A549 (cell line): ENCODE measurements around the gene ACSF3. TPM values are rescaled to one million over a fixed set of nuclear protein-coding genes. Genes with fewer than 3 reads are reported as not detected.
A peak's percentile ranks its signal among the peaks of the same experiment; 100 is the strongest.

Experiments used
- ATAC-seq, 2 experiments: fragments of 200-7000 bp in 1 of 2; fragments of >200 bp in 1 of 2; cut with Nextera tagmentation in 1 of 2; cut with Tn5 transposase in 1 of 2; 3 replicates each; pipeline versions ENCODE4 v1.8.0 to v1.9.1; 2018 to 2020; ENCODE audit warnings: mild to moderate bottlenecking in 1 of 2, moderate library complexity in 1 of 2
- CTCF ChIA-PET: fragments of 300-600 bp; sonication (Branson Sonifier 250); formaldehyde crosslinking; extraction: SDS; loops from one replicate; lab custom pipeline; 2021; ENCODE audit warnings: antibody characterized with exemption, inconsistent platforms; lab: Yijun Ruan, JAX
- POLR2A ChIA-PET: fragments of 350-600 bp; formaldehyde crosslinking; extraction: SDS; loops from one replicate; lab custom pipeline; 2021; ENCODE audit warnings: antibody characterized with exemption, inconsistent platforms; lab: Yijun Ruan, JAX
- DNase-seq, 2 experiments: peaks; one replicate each; pipeline versions ENCODE4 v3.0.0 to v3.0.0-alpha.2; 2011 to 2016; ENCODE audit warnings: low read depth in 1 of 2, low spot score in 1 of 2
- FAIRE-seq: peaks from 2 replicates; lab custom pipeline; 2011; peaks lifted over from hg19 to GRCh38; lab: Jason Lieb, UNC
- H3K27ac ChIP-seq, 2 experiments: fragments of >200 bp; sonication (Bioruptor Twin); formaldehyde crosslinking; 3 replicates each; pipeline ENCODE4 v1.5.1; 2016 to 2017
- H3K4me1 ChIP-seq: fragments of >200 bp; sonication (Bioruptor Twin); formaldehyde crosslinking; 3 replicates; pipeline ENCODE4 v1.6.1; 2016
- H3K4me2 ChIP-seq: fragments of >200 bp; sonication (Bioruptor Twin); formaldehyde crosslinking; 3 replicates; pipeline ENCODE4 v1.6.1; 2016
- H3K4me3 ChIP-seq: fragments of >200 bp; sonication (Bioruptor Twin); formaldehyde crosslinking; 3 replicates; pipeline ENCODE4 v1.5.1; 2016
- H3K9me3 ChIP-seq: fragments of >200 bp; sonication (Bioruptor Twin); formaldehyde crosslinking; 3 replicates; pipeline ENCODE4 v1.6.1; 2016
- ATOH8 ChIP-seq: fragments of 250-450 bp; sonication (Bioruptor Pico); IDR thresholded peaks from 2 replicates; pipeline ENCODE4 v1.5.0; 2020; ENCODE audit warnings: low read depth, mild to moderate bottlenecking, moderate library complexity
- BCL3 ChIP-seq: fragments of >200 bp; sonication (Bioruptor Twin); formaldehyde crosslinking; IDR thresholded peaks from 3 replicates; pipeline ENCODE4 v1.6.1; 2016
- BHLHE40 ChIP-seq: IDR thresholded peaks from 2 replicates; pipeline ENCODE4 v1.6.1; 2012; ENCODE audit warnings: low read depth, low read length, inconsistent platforms
- CBX2 ChIP-seq: fragments of 200-600 bp; sonication (generic); IDR thresholded peaks from 2 replicates; pipeline ENCODE4 v1.6.1; 2016; ENCODE audit warnings: low read depth, mild to moderate bottlenecking, borderline replicate concordance
- CHD4 ChIP-seq: fragments of 200-600 bp; sonication (generic); IDR thresholded peaks from 2 replicates; pipeline ENCODE4 v1.6.1; 2016; ENCODE audit warnings: antibody characterized with exemption, mild to moderate bottlenecking, borderline replicate concordance
- EHF ChIP-seq: fragments of 250-450 bp; sonication (Bioruptor Pico); IDR thresholded peaks from 2 replicates; pipeline ENCODE4 v1.5.0; 2020; ENCODE audit warnings: mild to moderate bottlenecking
- EHMT2 ChIP-seq: fragments of 200-600 bp; sonication (generic); IDR thresholded peaks from 2 replicates; pipeline ENCODE4 v1.6.1; 2016; ENCODE audit warnings: antibody characterized with exemption, low read depth, mild to moderate bottlenecking, moderate library complexity
- EP300 ChIP-seq, 2 experiments: fragments of >200 bp; sonication (Bioruptor Twin); formaldehyde crosslinking; IDR thresholded peaks; 2 replicates in 1 of 2; 3 replicates in 1 of 2; pipeline ENCODE4 v1.6.1; 2016 to 2017
- FOXS1 ChIP-seq: fragments of 250-450 bp; sonication (Bioruptor Pico); IDR thresholded peaks from 2 replicates; pipeline ENCODE4 v1.5.0; 2020; ENCODE audit warnings: mild to moderate bottlenecking, moderate library complexity
- HES2 ChIP-seq: fragments of >200 bp; sonication (Bioruptor Twin); formaldehyde crosslinking; IDR thresholded peaks from 2 replicates; pipeline ENCODE4 v1.6.1; 2016
- HEYL ChIP-seq: fragments of 250-450 bp; sonication (Bioruptor Pico); IDR thresholded peaks from 2 replicates; pipeline ENCODE4 v1.8.0; 2021; ENCODE audit warnings: mild to moderate bottlenecking, moderate library complexity
- HMGXB4 ChIP-seq: fragments of 250-450 bp; sonication (Bioruptor Pico); IDR thresholded peaks from 2 replicates; pipeline ENCODE4 v1.5.0; 2021; ENCODE audit warnings: mild to moderate bottlenecking, moderate library complexity, borderline replicate concordance
- HOXB13 ChIP-seq: fragments of 250-450 bp; sonication (Bioruptor Pico); IDR thresholded peaks from 2 replicates; pipeline ENCODE4 v1.5.0; 2020; ENCODE audit warnings: low read depth, mild to moderate bottlenecking, moderate library complexity
- JUN ChIP-seq, 2 experiments: fragments of >200 bp; sonication (Bioruptor Twin); formaldehyde crosslinking; IDR thresholded peaks; 2 replicates in 1 of 2; 3 replicates in 1 of 2; pipeline ENCODE4 v1.6.1; 2016 to 2017
- MAX ChIP-seq: IDR thresholded peaks from 2 replicates; pipeline ENCODE4 v1.6.1; 2012
- MAZ ChIP-seq: fragments of 150-350 bp; IDR thresholded peaks from 2 replicates; pipeline ENCODE4 v1.6.1; 2014; ENCODE audit warnings: antibody characterized with exemption, low read depth, low read length, borderline replicate concordance
- NPAS2 ChIP-seq: fragments of 250-450 bp; sonication (Bioruptor Pico); IDR thresholded peaks from 2 replicates; pipeline ENCODE4 v1.8.0; 2022; ENCODE audit warnings: mild to moderate bottlenecking, moderate library complexity, borderline replicate concordance
- POLR2A ChIP-seq: IDR thresholded peaks from 2 replicates; pipeline ENCODE4 v1.6.1; 2012; ENCODE audit warnings: mild to moderate bottlenecking, low read length
- RAD21 ChIP-seq, 2 experiments: fragments of >200 bp in 1 of 2; sonication (Bioruptor Twin) in 1 of 2; formaldehyde crosslinking in 1 of 2; IDR thresholded peaks in 1 of 2; conservative IDR thresholded peaks in 1 of 2; 2 replicates in 1 of 2; 3 replicates in 1 of 2; pipeline ENCODE4 v1.6.1; 2012 to 2018; ENCODE audit warnings: inconsistent platforms in 1 of 2
- RCOR1 ChIP-seq: fragments of 150-350 bp; IDR thresholded peaks from 2 replicates; pipeline ENCODE4 v1.6.1; 2014; ENCODE audit warnings: antibody characterized with exemption, low read length, low read depth
- RFX5 ChIP-seq: fragments of 450-650 bp; IDR thresholded peaks from 2 replicates; pipeline ENCODE4 v1.7.1; 2014; ENCODE audit warnings: antibody characterized with exemption, mild to moderate bottlenecking, moderate library complexity
- RNF2 ChIP-seq: fragments of 200-600 bp; sonication (generic); IDR thresholded peaks from 2 replicates; pipeline ENCODE4 v1.6.1; 2016; ENCODE audit warnings: low read depth, mild to moderate bottlenecking, antibody characterized with exemption, moderate library complexity, borderline replicate concordance
- SREBF2 ChIP-seq: fragments of 450-650 bp; IDR thresholded peaks from 2 replicates; pipeline ENCODE4 v1.6.1; 2014; ENCODE audit warnings: mild to moderate bottlenecking, moderate library complexity
- TFCP2L1 ChIP-seq: fragments of 250-450 bp; sonication (Bioruptor Pico); IDR thresholded peaks from 2 replicates; pipeline ENCODE4 v1.5.0; 2021; ENCODE audit warnings: mild to moderate bottlenecking
- USF2 ChIP-seq: fragments of 450-650 bp; IDR thresholded peaks from 2 replicates; pipeline ENCODE4 v1.6.1; 2014; ENCODE audit warnings: antibody characterized with exemption
- ZC3H11A ChIP-seq: fragments of 450-650 bp; IDR thresholded peaks from 2 replicates; pipeline ENCODE4 v1.6.1; 2014; ENCODE audit warnings: antibody characterized with exemption, mild to moderate bottlenecking
- ZSCAN20 ChIP-seq: fragments of 250-450 bp; sonication (Bioruptor Pico); IDR thresholded peaks from 2 replicates; pipeline ENCODE4 v1.8.0; 2022; ENCODE audit warnings: mild to moderate bottlenecking, moderate library complexity
- WGBS: methylation state at CpG from one replicate; pipeline ENCODE4 v1.1.6; 2017; ENCODE audit errors: missing lambda C conversion rate; 5-methylcytosine and 5-hydroxymethylcytosine counted together
- polyA plus RNA-seq, 4 experiments: library from polyadenylated mRNA; depleted of rRNA in 3 of 4; stranded (reverse); fragments of >200 nt; fragmentation: RNase III in 1 of 4; extraction: RNeasy Plus Mini Kit Qiagen cat#74134 plus additional on column Dnase treatment in 1 of 4; gene quantifications; 2 replicates in 3 of 4; 3 replicates in 1 of 4; pipeline ENCODE4 v1.2.3, GENCODE V29; 2011 to 2017

ACSF3 gene
- polyA plus RNA-seq, 2 of the 4 experiments (the other 2 are of a cell fraction) = 9.8 to 13.1 TPM

- no peak for FAIRE-seq
- ChIA-PET CTCF (no interaction called here), POLR2A (no interaction called here)
- H3K4me1 ChIP-seq = no peaks in the 10 kb centered on the region
- no peak overlapping the region for H3K27ac ChIP-seq
- H3K4me2 ChIP-seq = no peak overlapping the region
- no peak overlapping the region for H3K4me3 ChIP-seq
- no peak for ATAC-seq
- no peak for TF ChIP-seq MAZ
- TF ChIP-seq ZSCAN20 = no peak
- TF ChIP-seq USF2 = no peak
- TF ChIP-seq HMGXB4 (CRISPR knock-in tag) = no peak
- no peak for TF ChIP-seq CHD4
- TF ChIP-seq NPAS2 (CRISPR knock-in tag) = no peak
- no peak for TF ChIP-seq RCOR1
- TF ChIP-seq HOXB13 = no peak
- TF ChIP-seq POLR2A = no peak
- 67% methylated on average over 8 of the region's 11 CpGs for WGBS
- H3K9me3 ChIP-seq = no peaks in the 10 kb centered on the region
- DNase-seq = no peak
Observed at GRCh38 chr16:89065458-89065822, 28.2 kb upstream of the ACSF3 start.

- Histone ChIP-seq H3K9me3 (no peaks in the 10 kb centered on the region), H3K4me1 (no peaks in the 10 kb centered on the region), H3K4me2 (no peak overlapping the region), H3K4me3 (no peak overlapping the region), H3K27ac (no peak overlapping the region)
- FAIRE-seq (no peak), ATAC-seq (no peak), DNase-seq (no peak)
- CTCF ChIA-PET = no interaction called here
- 44% methylated on average over 13 of the region's 21 CpGs for WGBS
- TF ChIP-seq HES2 (no peak), RNF2 (no peak), EHMT2 (no peak), TFCP2L1 (CRISPR knock-in tag) (no peak), CBX2 (no peak), MAX (no peak), ZSCAN20 (no peak), EP300 (IDR thresholded peaks at IDR 0.05) (no peak), BHLHE40 (no peak), POLR2A (no peak), ATOH8 (no peak)
- POLR2A ChIA-PET = no interaction called here
Observed at GRCh38 chr16:89066721-89067120, 26.9 kb upstream of the ACSF3 start.

- 21% methylated on average over 14 of the region's 16 CpGs for WGBS
- Histone ChIP-seq H3K4me3 (no peak overlapping the region), H3K4me2 (no peak overlapping the region), H3K4me1 (no peaks in the 10 kb centered on the region), H3K27ac (no peak overlapping the region), H3K9me3 (no peaks in the 10 kb centered on the region)
- ChIA-PET POLR2A (no interaction called here), CTCF (interaction anchor here (1.1 kb wide), 1 partner anchor 77 kb away, joined by 3 read pairs; no protein-coding TSS in a partner anchor)
- DNase-seq (no peak), FAIRE-seq (no peak), ATAC-seq (peak; percentile 7 to 8; a peak in 3 of 6 replicates)
- TF ChIP-seq HEYL (no peak), RNF2 (no peak), HES2 (no peak), JUN (IDR thresholded peaks at IDR 0.05) (no peak), MAX (no peak), CBX2 (no peak), ZC3H11A (no peak), TFCP2L1 (CRISPR knock-in tag) (no peak), EP300 (IDR thresholded peaks at IDR 0.05) (no peak), EHF (no peak), POLR2A (no peak), NPAS2 (CRISPR knock-in tag) (no peak), ZSCAN20 (no peak), SREBF2 (no peak), RFX5 (no peak), BCL3 (no peak), FOXS1 (no peak), RAD21 (conservative IDR thresholded peaks at IDR 0.05 in 1 of 2, IDR thresholded peaks at IDR 0.05 in 1 of 2) (no peak)
Observed at GRCh38 chr16:89067677-89068443, 25.8 kb upstream of the ACSF3 start.
